H1 (cell line): ENCODE data around the gene VIT. TPM values are rescaled to one million over a fixed set of nuclear protein-coding genes. Genes with fewer than 3 reads are reported as not detected.

Experiments used
- CHD1 ChIP-seq: IDR thresholded peaks from 2 replicates; pipeline ENCODE4 v1.6.1; 2012; ENCODE audit warnings: low read depth, low read length, improper control_type of control experiment
- CTBP2 ChIP-seq: IDR thresholded peaks from 2 replicates; pipeline ENCODE4 v1.7.0; 2011; ENCODE audit warnings: borderline replicate concordance, mild to moderate bottlenecking, moderate library complexity, mixed read lengths, low read length; ENCODE audit not compliant: insufficient read depth, insufficient read length
- EGR1 ChIP-seq: IDR thresholded peaks from 2 replicates; pipeline ENCODE4 v1.6.1; 2011; ENCODE audit warnings: low read depth, low read length, borderline replicate concordance
- EP300 ChIP-seq, 2 experiments: IDR thresholded peaks; 1 replicate in 1 of 2; 2 replicates in 1 of 2; pipeline ENCODE4 v1.6.1; 2011 to 2012; ENCODE audit warnings: low read depth in 2 of 2, low read length in 2 of 2, mild to moderate bottlenecking in 2 of 2, borderline replicate concordance in 1 of 2, inconsistent platforms in 1 of 2, moderate library complexity in 1 of 2
- HDAC6 ChIP-seq: IDR thresholded peaks from one replicate; pipeline ENCODE4 v1.7.1; 2012; ENCODE audit warnings: low read depth, mild to moderate bottlenecking, inconsistent platforms, low read length, moderate library complexity
- SP4 ChIP-seq: IDR thresholded peaks from 2 replicates; pipeline ENCODE4 v1.6.1; 2012; ENCODE audit warnings: low read length, inconsistent platforms
- YY1 ChIP-seq: IDR thresholded peaks from 2 replicates; pipeline ENCODE4 v1.6.1; 2011; ENCODE audit warnings: low read depth, mild to moderate bottlenecking, low read length
- polyA plus RNA-seq, 7 experiments: library from polyadenylated mRNA; depleted of rRNA in 3 of 7; stranded (reverse) in 5 of 7; unstranded in 2 of 7; fragments of >200 nt in 5 of 7; fragments of 200-250 nt in 2 of 7; gene quantifications; 1 replicate in 5 of 7; 2 replicates in 1 of 7; 4 replicates in 1 of 7; pipeline versions ENCODE4 v1.2.1 to v1.2.3, GENCODE V29; 2011 to 2013; ENCODE audit warnings: missing spikeins in 2 of 7, mixed read lengths in 2 of 7
- total RNA-seq: library from RNA; stranded (reverse); fragmentation: NEBNext Ultra II Directional; extraction: Animal tissue kit (Norgen Biotek cat#: 25700); gene quantifications from 2 replicates; pipeline ENCODE4 v1.2.1, GENCODE V29; 2021
- TF ChIP-seq, protein P1 (sequence below): fragments of 300-600 bp; sonication (generic); IDR thresholded peaks from 2 replicates; pipeline ENCODE4 v1.7.1; 2012; ENCODE audit warnings: low read length, moderate library complexity, mild to moderate bottlenecking, inconsistent platforms; ENCODE audit not compliant: insufficient replicate concordance
- TF ChIP-seq, protein P2 (sequence below): IDR thresholded peaks from 2 replicates; pipeline ENCODE4 v1.6.1; 2012; ENCODE audit warnings: inconsistent platforms
- TF ChIP-seq, protein P3 (sequence below): IDR thresholded peaks from 2 replicates; pipeline ENCODE4 v1.6.1; 2011; ENCODE audit warnings: low read depth, mild to moderate bottlenecking, low read length; ENCODE audit not compliant: insufficient read depth

The VIT gene
- total and polyA plus RNA-seq, 2 of the 8 experiments (the other 6 are each of a cell fraction or from before 2014, with no cell fraction given) = 0.03 TPM; not detected in 1

DNA sequence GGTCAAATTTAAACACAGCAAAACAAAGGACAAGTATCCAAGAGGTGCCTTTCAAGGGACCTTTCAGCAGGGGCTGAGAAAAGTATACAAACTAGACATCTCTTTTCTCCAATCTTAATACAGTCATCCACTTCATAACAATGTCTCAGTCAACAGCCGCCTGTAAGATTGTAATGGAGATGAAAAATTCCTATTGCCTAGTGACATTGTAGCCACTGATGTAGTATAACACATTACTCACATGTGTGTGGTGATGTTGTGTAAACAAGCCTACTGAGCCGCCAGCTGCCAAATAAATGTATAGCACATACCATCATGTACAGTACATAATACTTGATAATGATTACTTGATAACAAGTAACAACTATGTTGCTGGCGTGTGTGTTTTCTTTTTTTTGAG lies 31.0 kb downstream of the VIT start (continued):
- TF ChIP-seq, protein P1, sequence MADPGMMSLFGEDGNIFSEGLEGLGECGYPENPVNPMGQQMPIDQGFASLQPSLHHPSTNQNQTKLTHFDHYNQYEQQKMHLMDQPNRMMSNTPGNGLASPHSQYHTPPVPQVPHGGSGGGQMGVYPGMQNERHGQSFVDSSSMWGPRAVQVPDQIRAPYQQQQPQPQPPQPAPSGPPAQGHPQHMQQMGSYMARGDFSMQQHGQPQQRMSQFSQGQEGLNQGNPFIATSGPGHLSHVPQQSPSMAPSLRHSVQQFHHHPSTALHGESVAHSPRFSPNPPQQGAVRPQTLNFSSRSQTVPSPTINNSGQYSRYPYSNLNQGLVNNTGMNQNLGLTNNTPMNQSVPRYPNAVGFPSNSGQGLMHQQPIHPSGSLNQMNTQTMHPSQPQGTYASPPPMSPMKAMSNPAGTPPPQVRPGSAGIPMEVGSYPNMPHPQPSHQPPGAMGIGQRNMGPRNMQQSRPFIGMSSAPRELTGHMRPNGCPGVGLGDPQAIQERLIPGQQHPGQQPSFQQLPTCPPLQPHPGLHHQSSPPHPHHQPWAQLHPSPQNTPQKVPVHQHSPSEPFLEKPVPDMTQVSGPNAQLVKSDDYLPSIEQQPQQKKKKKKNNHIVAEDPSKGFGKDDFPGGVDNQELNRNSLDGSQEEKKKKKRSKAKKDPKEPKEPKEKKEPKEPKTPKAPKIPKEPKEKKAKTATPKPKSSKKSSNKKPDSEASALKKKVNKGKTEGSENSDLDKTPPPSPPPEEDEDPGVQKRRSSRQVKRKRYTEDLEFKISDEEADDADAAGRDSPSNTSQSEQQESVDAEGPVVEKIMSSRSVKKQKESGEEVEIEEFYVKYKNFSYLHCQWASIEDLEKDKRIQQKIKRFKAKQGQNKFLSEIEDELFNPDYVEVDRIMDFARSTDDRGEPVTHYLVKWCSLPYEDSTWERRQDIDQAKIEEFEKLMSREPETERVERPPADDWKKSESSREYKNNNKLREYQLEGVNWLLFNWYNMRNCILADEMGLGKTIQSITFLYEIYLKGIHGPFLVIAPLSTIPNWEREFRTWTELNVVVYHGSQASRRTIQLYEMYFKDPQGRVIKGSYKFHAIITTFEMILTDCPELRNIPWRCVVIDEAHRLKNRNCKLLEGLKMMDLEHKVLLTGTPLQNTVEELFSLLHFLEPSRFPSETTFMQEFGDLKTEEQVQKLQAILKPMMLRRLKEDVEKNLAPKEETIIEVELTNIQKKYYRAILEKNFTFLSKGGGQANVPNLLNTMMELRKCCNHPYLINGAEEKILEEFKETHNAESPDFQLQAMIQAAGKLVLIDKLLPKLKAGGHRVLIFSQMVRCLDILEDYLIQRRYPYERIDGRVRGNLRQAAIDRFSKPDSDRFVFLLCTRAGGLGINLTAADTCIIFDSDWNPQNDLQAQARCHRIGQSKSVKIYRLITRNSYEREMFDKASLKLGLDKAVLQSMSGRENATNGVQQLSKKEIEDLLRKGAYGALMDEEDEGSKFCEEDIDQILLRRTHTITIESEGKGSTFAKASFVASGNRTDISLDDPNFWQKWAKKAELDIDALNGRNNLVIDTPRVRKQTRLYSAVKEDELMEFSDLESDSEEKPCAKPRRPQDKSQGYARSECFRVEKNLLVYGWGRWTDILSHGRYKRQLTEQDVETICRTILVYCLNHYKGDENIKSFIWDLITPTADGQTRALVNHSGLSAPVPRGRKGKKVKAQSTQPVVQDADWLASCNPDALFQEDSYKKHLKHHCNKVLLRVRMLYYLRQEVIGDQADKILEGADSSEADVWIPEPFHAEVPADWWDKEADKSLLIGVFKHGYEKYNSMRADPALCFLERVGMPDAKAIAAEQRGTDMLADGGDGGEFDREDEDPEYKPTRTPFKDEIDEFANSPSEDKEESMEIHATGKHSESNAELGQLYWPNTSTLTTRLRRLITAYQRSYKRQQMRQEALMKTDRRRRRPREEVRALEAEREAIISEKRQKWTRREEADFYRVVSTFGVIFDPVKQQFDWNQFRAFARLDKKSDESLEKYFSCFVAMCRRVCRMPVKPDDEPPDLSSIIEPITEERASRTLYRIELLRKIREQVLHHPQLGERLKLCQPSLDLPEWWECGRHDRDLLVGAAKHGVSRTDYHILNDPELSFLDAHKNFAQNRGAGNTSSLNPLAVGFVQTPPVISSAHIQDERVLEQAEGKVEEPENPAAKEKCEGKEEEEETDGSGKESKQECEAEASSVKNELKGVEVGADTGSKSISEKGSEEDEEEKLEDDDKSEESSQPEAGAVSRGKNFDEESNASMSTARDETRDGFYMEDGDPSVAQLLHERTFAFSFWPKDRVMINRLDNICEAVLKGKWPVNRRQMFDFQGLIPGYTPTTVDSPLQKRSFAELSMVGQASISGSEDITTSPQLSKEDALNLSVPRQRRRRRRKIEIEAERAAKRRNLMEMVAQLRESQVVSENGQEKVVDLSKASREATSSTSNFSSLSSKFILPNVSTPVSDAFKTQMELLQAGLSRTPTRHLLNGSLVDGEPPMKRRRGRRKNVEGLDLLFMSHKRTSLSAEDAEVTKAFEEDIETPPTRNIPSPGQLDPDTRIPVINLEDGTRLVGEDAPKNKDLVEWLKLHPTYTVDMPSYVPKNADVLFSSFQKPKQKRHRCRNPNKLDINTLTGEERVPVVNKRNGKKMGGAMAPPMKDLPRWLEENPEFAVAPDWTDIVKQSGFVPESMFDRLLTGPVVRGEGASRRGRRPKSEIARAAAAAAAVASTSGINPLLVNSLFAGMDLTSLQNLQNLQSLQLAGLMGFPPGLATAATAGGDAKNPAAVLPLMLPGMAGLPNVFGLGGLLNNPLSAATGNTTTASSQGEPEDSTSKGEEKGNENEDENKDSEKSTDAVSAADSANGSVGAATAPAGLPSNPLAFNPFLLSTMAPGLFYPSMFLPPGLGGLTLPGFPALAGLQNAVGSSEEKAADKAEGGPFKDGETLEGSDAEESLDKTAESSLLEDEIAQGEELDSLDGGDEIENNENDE = no peak
- TF ChIP-seq, protein P2, sequence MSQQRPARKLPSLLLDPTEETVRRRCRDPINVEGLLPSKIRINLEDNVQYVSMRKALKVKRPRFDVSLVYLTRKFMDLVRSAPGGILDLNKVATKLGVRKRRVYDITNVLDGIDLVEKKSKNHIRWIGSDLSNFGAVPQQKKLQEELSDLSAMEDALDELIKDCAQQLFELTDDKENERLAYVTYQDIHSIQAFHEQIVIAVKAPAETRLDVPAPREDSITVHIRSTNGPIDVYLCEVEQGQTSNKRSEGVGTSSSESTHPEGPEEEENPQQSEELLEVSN = no peak
- TF ChIP-seq, protein P3, sequence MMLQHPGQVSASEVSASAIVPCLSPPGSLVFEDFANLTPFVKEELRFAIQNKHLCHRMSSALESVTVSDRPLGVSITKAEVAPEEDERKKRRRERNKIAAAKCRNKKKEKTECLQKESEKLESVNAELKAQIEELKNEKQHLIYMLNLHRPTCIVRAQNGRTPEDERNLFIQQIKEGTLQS = no peak
- TF ChIP-seq CTBP2 (no peak), EGR1 (no peak), CHD1 (no peak), YY1 (no peak), SP4 (no peak), EP300 (IDR thresholded peaks at IDR 0.05; ENCODE audit: borderline replicate concordance in 1 of 2, low read depth in 2 of 2, low read length in 2 of 2) (no peak), HDAC6 (no peak)
